GM12891 (cell line): ENCODE results near the gene SLC2A3.

ENCODE experiments used
- PAX5 ChIP-seq: IDR thresholded peaks from 2 replicates; pipeline ENCODE4 v1.6.1; 2011; ENCODE audit warnings: low read length, moderate library complexity, mild to moderate bottlenecking; ENCODE audit not compliant: insufficient read depth, severe bottlenecking
- POLR2A ChIP-seq: IDR thresholded peaks from 2 replicates; pipeline ENCODE4 v1.6.1; 2011; ENCODE audit warnings: low read depth, low read length, control low read depth
- POLR2AphosphoS5 ChIP-seq: IDR thresholded peaks from 2 replicates; pipeline ENCODE4 v1.6.1; 2011; ENCODE audit warnings: low read depth, low read length, control low read depth
- SPI1 ChIP-seq: IDR thresholded peaks from 2 replicates; pipeline ENCODE4 v1.6.1; 2011; ENCODE audit warnings: low read depth, low read length, control low read depth
- TAF1 ChIP-seq: IDR thresholded peaks from 2 replicates; pipeline ENCODE4 v1.6.1; 2011; ENCODE audit warnings: low read depth, low read length, control low read depth

DNA sequence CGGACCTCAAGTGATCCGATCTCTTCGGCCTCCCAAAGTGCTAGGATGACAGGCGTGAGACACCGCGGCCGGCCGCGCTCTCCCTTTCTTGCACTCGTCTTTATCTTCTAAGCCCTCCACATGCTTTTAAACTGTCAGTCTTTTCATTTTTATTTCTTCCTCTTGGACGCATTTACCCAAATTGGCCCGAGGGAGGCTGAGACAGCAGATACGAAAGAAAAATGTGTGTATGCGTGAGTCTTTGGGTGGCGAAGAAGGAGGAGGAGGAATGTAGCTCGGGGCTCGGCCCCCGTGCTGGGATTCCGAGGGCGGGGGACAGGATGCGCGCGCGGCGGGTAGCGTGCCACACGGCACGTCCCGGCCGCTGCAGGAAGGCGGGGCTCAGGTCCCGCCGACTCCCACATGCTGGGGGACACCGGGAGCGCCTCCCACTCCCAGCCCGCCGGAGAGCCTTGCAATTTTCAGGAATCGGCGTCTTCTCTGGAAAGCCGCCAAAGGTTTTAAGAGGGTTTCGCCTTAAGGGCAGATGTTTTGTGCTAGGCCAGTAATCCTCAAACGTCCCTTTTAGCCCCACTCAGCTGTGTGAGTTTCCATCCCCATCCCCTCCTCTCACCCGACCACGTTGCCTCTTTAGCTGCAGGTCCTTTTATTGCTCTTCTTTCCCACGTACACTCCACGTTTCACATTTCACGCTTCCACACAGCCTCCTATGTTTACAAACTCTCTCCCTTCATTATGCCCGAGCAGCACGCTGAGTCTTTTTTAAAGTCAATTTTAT lies 34.7 kb upstream of the SLC2A3 start:
- TF ChIP-seq POLR2AphosphoS5 = no peak
- 0 out of 2 replicates have a peak, but pooled peaks have one; percentile 28 for TF ChIP-seq POLR2A
- no peak for TF ChIP-seq TAF1
- TF ChIP-seq PAX5 = no peak
- no peak for TF ChIP-seq SPI1
